ENCODE measurements around the gene BCL11B.

The BCL11B gene

DNA sequence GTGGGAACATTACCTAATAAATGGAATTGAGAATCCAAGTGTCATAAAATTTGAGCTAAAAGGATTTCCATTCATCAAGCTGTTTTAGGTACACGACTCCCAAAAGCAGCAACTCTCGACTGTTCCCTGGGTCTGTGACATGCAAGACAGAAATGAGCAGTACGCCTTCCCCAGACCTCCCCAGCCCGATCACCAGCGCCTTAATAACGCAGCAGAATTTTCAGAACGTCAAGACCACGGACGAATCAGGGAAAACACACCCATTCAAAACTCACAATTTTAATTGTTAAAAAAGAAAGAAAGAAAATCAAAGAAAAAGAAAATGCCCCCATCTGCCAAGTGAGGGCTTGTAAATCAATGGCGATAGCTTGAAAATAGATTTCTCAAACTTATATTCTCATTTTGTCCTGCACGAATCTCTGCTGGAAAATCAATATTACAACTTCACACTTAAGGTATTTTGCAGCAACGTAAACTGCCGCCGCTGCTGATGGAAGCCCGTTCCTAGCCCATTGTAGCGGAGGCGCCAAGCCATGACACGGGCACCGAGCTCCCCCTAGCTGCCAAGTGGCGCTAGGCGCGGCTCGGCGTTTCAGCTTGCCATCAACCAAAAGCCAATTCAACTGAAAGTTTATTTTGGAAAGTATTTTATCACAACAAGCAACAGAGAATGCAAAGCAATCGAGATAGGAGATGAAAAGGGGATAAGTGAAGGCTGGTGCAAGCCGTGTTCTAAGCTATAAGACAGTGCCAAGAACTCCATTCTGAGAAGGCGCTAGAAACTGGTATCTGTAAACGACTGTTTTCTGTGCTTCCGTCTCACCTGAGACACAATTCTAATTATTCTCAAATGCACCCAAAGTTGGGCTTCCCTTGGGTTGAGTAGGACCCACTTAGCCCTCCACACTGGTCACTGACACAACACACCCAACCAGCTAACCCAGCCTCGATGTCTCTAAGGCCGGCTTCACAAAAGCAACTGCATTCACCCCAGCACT lies 5.5 kb downstream of the BCL11B start:
- DNase-seq = peak; percentile 88

- DNase-seq = no peak
Observed at GRCh38 chr14:99265571-99265970, 6.4 kb downstream of the BCL11B start.

DNA sequence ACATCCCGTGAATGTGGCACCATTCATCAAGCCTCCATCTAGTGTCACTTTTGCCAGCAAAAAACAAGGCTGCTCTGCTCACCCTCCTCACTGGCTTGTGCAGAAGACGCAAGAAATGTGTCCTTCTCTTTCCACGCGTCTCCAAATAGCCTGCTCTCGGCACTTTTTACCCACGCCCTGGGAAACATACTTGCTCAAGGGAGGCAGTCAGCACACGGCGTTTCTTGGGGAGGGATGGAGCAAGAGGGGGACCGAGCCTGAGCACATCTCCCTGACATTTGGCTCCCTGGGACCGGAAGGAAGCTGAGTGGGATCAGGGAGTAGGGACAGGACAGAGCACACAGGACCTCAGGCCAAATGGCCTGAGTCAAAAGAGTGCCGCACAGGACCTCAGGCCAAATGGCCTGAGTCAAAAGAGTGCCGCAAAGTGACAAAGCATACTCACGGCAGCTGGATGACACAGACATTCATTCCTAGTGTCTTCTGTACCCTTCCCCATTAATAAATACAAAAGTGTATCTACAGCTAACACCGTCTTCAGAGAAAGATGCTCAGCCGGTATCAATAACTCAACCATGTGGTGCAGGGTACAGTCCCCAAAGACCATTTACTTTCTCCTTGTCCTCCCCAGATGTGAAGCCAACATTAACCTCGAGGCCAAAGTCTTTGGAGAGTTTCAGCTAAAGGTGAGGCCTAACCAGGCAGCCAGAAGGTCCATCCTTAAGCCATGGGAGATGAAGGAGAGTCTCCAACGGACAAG lies 7.1 kb downstream of the BCL11B start:
- no peak for DNase-seq

GRCh38 chr14:99263564-99264330 lies 8.2 kb downstream of the BCL11B start:
- no peak for DNase-seq

DNA sequence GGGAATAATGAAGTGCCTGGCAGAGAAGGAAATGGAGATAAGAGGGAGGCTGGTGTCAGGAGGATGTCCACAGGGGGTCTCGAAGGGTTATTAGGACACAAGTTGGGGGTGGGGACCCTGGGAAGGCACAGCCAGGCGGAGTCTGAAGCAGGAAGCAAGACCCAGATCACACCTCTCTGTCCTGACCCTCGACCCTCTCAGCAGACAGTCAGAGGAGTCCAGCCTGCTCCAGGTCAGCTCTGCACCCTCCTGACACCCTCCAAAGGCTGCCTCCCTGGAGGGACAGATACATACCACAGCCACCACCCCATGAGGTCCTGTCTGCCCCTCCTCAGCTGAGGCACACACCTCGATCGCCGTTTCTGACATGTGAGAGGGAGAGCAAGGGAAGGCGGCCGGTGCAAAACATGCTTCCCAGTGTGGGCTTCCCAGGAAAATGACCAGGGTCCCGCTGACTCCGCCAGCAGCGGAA lies 9.0 kb downstream of the BCL11B start:
- no peak for DNase-seq

DNA sequence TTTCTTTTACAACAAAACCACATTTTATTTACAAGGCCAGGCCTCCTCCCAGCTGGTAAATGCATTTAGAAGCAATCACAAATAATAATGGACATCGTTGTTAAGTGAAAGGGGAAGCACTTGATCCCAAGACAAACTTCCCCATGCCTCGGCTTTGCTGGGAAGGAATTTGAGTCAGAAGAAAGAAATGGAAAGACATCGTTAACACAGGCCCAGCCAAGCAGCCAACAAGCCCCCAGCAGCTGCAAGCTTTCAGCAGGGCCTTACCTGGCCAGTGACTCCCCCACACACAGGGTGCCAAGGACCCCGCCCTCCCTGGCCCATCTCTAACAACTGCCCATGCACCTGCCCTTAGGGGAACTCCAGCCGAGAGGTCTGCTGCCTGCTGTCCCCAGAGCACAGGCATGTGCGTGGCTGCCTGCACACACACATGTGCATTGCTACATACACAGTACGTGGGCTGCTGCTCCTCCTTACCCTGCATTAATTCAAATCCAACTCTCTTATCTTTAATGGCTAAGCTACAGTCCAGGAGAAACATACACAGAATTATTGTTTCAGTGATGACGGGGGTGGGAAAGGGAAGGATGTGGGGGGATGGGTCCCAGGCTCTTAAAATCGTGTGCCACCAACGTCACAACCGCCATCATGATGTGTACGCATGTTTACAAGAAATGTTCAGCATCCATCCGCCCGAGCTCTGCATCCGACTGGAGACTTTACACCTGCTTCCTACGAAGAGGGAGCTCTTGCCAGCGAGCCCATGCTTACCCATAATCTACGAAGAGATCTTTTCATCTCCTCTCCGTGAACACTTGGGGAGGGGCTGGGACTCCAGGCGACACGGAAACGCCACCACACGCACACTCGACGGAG lies 9.8 kb downstream of the BCL11B start:
- no peak for DNase-seq

GRCh38 chr14:99260587-99261551 lies 11.1 kb downstream of the BCL11B start:
- DNase-seq = peak; percentile 71

DNA sequence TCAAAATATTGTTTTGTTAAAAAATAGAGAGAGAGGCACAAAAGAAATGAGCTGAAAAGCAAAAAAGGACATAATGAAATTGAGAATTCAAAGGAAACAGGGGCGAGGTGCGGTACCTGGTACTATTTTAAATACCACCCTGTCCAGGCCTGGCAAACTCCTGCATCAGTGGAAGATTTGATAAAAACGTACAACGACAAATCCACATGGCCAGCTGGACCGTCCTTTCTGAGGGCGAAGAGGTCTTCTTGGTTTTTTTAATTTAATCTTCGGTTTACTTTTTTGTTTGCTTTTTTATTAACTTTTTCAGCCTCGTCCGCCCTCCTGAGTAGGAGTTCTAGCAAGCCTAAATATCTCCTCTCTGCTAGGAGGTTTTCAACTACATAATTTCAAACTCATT lies 11.9 kb downstream of the BCL11B start:
- no peak for DNase-seq

DNA sequence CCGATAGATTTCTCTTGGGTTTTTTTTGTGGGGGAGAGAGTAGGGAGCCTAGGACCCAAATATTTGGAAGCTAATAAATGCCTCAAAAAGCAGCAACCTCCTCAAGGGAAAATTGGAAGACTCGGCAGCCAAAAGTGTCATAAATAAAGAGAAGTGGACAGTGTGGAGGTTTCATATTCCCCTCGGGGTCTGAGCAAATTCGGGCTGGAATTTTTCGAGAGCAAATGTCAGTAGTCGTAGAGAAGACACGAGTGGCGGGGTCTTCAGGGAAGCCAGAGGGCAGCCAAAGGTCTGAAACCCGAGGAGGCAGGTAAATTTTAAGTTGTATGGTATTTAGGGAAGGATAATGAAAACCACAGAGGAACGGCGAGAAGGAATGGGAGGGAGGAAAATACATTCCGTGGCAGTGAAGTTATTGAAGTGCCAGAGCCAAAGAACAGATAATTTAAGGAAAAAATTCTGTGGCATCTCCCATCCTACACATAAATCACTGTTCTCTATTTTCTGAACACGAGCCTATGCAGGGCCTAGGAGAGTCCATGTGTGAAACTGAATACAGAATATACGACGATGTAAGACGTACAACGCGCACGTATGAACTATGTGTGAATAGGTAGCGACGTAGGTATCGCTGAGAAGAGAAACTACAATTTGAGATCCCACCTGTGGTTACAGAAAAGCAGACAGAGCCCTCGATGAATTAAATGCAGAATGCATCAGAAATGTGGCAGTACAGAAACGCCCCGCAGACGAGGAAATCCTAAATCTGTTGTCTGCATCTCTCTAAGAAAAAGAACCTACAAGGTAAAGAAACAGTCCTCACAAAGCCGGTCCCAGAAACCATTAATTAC lies 12.9 kb downstream of the BCL11B start:
- DNase-seq = no peak

- peak; percentile 55 for DNase-seq
Observed at GRCh38 chr14:99258341-99258861, 13.6 kb downstream of the BCL11B start.

- no peak for DNase-seq
Observed at GRCh38 chr14:99257673-99258221, 14.2 kb downstream of the BCL11B start.

- DNase-seq = no peak
Observed at GRCh38 chr14:99257122-99257672, 14.8 kb downstream of the BCL11B start.

GRCh38 chr14:99256483-99256874 lies 15.5 kb downstream of the BCL11B start:
- DNase-seq = no peak

DNA sequence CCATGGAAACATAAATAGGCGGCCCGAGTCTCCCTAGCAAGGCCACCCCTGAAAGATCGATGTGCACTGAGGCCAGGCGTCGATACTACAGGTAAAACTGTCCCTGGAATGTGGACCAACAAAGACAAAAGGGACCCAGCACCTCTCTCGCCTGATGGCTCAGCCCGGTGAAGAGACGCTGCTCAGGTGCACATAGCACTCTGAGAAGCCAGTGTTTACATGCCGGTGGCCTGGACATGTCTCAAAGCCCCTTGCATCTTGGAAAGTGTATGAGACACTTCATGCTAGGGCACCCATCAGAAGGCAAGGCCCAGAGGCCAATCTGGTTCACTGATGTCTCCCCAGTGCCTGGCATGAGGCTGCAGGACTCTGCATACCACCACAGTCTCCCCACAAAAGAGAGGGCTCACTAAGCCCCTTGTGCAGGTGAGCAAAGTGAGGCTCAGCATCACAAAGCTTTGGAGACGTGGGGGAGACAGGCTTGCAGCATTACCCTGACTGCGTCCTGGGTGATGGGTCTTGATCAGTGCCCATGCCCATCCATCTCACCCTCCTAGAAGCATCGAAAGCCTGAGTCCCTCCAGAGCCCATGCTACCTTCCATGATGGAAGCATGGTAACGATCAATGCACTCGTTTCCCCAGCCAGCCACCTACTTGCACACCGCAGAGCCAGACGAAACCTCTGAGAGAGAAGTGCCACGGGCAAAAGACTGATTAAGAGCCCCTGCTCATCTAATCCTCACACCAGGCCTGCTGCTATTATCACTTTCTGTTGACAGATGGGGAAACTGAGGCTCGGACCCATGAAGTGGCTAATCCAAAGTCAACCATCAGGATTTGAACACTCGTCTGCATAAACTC lies 16.1 kb downstream of the BCL11B start:
- no peak for DNase-seq

GRCh38 chr14:99254328-99255009 lies 17.5 kb downstream of the BCL11B start:
- no peak for DNase-seq

GRCh38 chr14:99253890-99254289 lies 18.1 kb downstream of the BCL11B start:
- no peak for DNase-seq
